Stomach (tissue), 4 donors: ENCODE results near the gene SCIMP.

Experiments
- POLR2A ChIP-seq, 4 donors: fragments of 450-650 bp; IDR thresholded peaks; one replicate each; pipeline ENCODE4 v1.6.1; 2016; ENCODE audit warnings: antibody characterized with exemption in 4 of 4, control low read depth in 2 of 4, mild to moderate bottlenecking in 1 of 4, moderate library complexity in 1 of 4
- POLR2AphosphoS5 ChIP-seq, 3 donors: sonication (generic); formaldehyde crosslinking; IDR thresholded peaks; one replicate each; pipeline ENCODE4 v1.6.1; 2016; ENCODE audit warnings: antibody characterized with exemption in 3 of 3

GRCh38 chr17:5236938-5237540 lies 2.4 kb upstream of the SCIMP start:
- TF ChIP-seq POLR2A (IDR thresholded peaks at IDR 0.05) = no peak
- no peak for TF ChIP-seq POLR2AphosphoS5 (IDR thresholded peaks at IDR 0.05)
